Loucy (cell line): ENCODE data around the gene ADM5.

Source experiments
- CTCF ChIP-seq: fragments of 200-600 bp; sonication (generic); conservative IDR thresholded peaks from 2 replicates; pipeline ENCODE4 v1.5.1; 2014; ENCODE audit warnings: mild to moderate bottlenecking, antibody characterized with exemption, low read length
- EZH2phosphoT487 ChIP-seq: fragments of 200-600 bp; IDR thresholded peaks from 2 replicates; pipeline ENCODE4 v1.6.1; 2018; ENCODE audit warnings: antibody characterized with exemption, mild to moderate bottlenecking, moderate library complexity, borderline replicate concordance

- TF ChIP-seq CTCF (no peak), EZH2phosphoT487 (no peak)
Measured at GRCh38 chr19:49684983-49685553, 4.3 kb upstream of the ADM5 start.
